GM18502 (cell line): ENCODE results near the gene RNF213.
"Not testable (repeated sequence)": the region's sequence is repeated elsewhere in the genome, so short reads cannot be mapped to it uniquely, and the experiment has no call there.

Source experiments
- ATAC-seq: cut with Tn5 transposase; IDR thresholded peaks from one replicate; pipeline ENCODE4 v1.9.1; 2021; ENCODE audit warnings: mild to moderate bottlenecking; ENCODE audit not compliant: unreplicated experiment, poor library complexity

RNF213 gene

GRCh38 chr17:80384078-80384960 is 123.7 kb downstream of the RNF213 start:
- ATAC-seq, result no peak

- ATAC-seq, result no peak
These were observed 124.4 kb downstream of the RNF213 start for GRCh38 chr17:80385046-80385445.

GRCh38 chr17:80386341-80386740 is 125.7 kb downstream of the RNF213 start:
- no peak for ATAC-seq

- ATAC-seq, result no peak
These were observed 126.4 kb downstream of the RNF213 start for GRCh38 chr17:80387071-80387470.

- ATAC-seq, result no peak
These were observed 127.5 kb downstream of the RNF213 start for GRCh38 chr17:80388175-80388574.

- ATAC-seq, result no peak
These were observed 127.9 kb downstream of the RNF213 start for GRCh38 chr17:80388601-80389000.

- ATAC-seq, result no peak
These were observed 128.7 kb downstream of the RNF213 start for GRCh38 chr17:80389011-80389995.

- ATAC-seq, result no peak
These were observed 132.7 kb downstream of the RNF213 start for GRCh38 chr17:80393241-80393890.

- ATAC-seq, result no peak
These were observed 133.3 kb downstream of the RNF213 start for GRCh38 chr17:80393961-80394360.

GRCh38 chr17:80394629-80395216 is 134.1 kb downstream of the RNF213 start:
- no peak for ATAC-seq

- ATAC-seq, result no peak
These were observed 134.9 kb downstream of the RNF213 start for GRCh38 chr17:80395402-80396151.

- no peak for ATAC-seq
These were observed 135.7 kb downstream of the RNF213 start for GRCh38 chr17:80396157-80397033.

GRCh38 chr17:80397034-80397387 is 136.4 kb downstream of the RNF213 start:
- ATAC-seq, result no peak

- ATAC-seq, result no peak
These were observed 137.0 kb downstream of the RNF213 start for GRCh38 chr17:80397686-80398085.

GRCh38 chr17:80401086-80401485 is 140.4 kb downstream of the RNF213 start:
- ATAC-seq, result not testable (repeated sequence)

GRCh38 chr17:80402102-80402501 is 141.4 kb downstream of the RNF213 start:
- ATAC-seq, result not testable (repeated sequence)

GRCh38 chr17:80402959-80403358 is 142.3 kb downstream of the RNF213 start:
- no peak for ATAC-seq

GRCh38 chr17:80406146-80406545 is 145.5 kb downstream of the RNF213 start:
- no peak for ATAC-seq

GRCh38 chr17:80407917-80408316 is 147.3 kb downstream of the RNF213 start:
- ATAC-seq, result not testable (repeated sequence)
